ENCODE results near the gene GRB2. TPM values are rescaled to one million over a fixed set of nuclear protein-coding genes. Genes with fewer than 3 reads are reported as not detected.

The GRB2 gene
- total and polyA plus RNA-seq, 4 donors: 51.0 to 198 (median 114) TPM

DNA sequence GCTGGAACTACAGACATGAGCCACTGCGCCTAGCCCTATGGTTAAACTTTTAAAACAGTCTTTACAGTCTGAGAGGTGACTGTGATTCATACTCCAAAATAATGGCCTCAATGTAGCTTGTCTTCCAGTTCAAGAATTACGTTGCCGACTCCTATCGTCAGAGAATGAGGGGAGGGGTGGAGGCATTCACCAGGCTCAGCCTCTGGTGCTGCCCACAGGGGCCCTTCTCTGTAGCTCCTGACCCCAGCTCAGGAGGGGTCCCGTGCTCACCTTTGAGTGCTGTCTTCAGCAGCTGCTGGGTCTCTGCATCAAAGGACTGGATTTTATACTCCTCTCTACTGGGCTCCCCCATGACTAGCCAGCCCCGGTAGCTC, 135.6 kb downstream of the GRB2 start:
- Histone ChIP-seq H3K4me3 (no peak overlapping the region), H3K9me3 (ENCODE audit: control insufficient read depth in 4 of 4, insufficient read depth in 3 of 4, low read length in 3 of 4) (no peaks in the 10 kb centered on the region), H3K4me1 (ENCODE audit: control insufficient read depth in 5 of 5, insufficient read depth in 5 of 5, low read length in 5 of 5) (peaks cover 0 to 27% (median 3%) of the 10 kb centered on the region in 5 donors), H3K27me3 (ENCODE audit: control insufficient read depth in 3 of 3, insufficient read depth in 3 of 3, low read length in 2 of 3) (no peaks in the 10 kb centered on the region), H3K9ac (ENCODE audit: insufficient read depth in 1 of 2, low read length in 2 of 2) (peak overlapping the region; percentile 11 to 56), H3K27ac (ENCODE audit: low read depth in 1 of 2, low read length in 1 of 2) (peak overlapping the region; percentile 92 to 95), H3K36me3 (ENCODE audit: control insufficient read depth in 4 of 4, insufficient read depth in 4 of 4, low read length in 4 of 4) (peaks cover 3 to 20% (median 7%) of the 10 kb centered on the region in 4 donors)
- no peak for ATAC-seq (ENCODE audit: insufficient read depth, low FRiP score)
- WGBS, 2 donors: 19% methylated on average over 6 of the region's 6 CpGs
- TF ChIP-seq, protein P1, sequence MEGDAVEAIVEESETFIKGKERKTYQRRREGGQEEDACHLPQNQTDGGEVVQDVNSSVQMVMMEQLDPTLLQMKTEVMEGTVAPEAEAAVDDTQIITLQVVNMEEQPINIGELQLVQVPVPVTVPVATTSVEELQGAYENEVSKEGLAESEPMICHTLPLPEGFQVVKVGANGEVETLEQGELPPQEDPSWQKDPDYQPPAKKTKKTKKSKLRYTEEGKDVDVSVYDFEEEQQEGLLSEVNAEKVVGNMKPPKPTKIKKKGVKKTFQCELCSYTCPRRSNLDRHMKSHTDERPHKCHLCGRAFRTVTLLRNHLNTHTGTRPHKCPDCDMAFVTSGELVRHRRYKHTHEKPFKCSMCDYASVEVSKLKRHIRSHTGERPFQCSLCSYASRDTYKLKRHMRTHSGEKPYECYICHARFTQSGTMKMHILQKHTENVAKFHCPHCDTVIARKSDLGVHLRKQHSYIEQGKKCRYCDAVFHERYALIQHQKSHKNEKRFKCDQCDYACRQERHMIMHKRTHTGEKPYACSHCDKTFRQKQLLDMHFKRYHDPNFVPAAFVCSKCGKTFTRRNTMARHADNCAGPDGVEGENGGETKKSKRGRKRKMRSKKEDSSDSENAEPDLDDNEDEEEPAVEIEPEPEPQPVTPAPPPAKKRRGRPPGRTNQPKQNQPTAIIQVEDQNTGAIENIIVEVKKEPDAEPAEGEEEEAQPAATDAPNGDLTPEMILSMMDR (IDR thresholded peaks at IDR 0.05; ENCODE audit: control extremely low read depth, extremely low read depth): no peak
- DNase-seq: no peak

Small RNA genes lying within 50 kb of the gene (small RNA-seq; reads per million reads assigned to genes)
- gene MIR3678 (ENCODE audit: low replicate concordance): not detected
- not detected for gene RF00019 (ENCODE audit: low replicate concordance)
- gene RNU6-938P (ENCODE audit: low replicate concordance): not detected

Other genes with a start within 250 kb of the GRB2 start
- 100 to 1,000 TPM in 1 of 2 donors, 10 to 100 TPM in 1; 89.9 to 242 TPM for gene SUMO2, start 222.7 kb downstream of the GRB2 start, total RNA-seq
- 10 to 100 TPM; 53.6 to 88.9 TPM for gene SUMO2, start 222.7 kb downstream of the GRB2 start, polyA plus RNA-seq
- gene NUP85, start 200.0 kb downstream of the GRB2 start, total RNA-seq: 10 to 100 TPM; 46.4 to 69.5 TPM
- gene NUP85, start 200.0 kb downstream of the GRB2 start, polyA plus RNA-seq: 10 to 100 TPM; 40.4 to 45.8 TPM
- gene GGA3, start 144.1 kb downstream of the GRB2 start, total RNA-seq: 10 to 100 TPM; 22.8 to 42.4 TPM
- gene GGA3, start 144.1 kb downstream of the GRB2 start, polyA plus RNA-seq: 10 to 100 TPM; 26.4 to 35.9 TPM
- gene MRPS7, start 143.8 kb downstream of the GRB2 start, total RNA-seq: 10 to 100 TPM; 40.0 to 54.6 TPM
- 10 to 100 TPM; 46.9 to 61.7 TPM for gene MRPS7, start 143.8 kb downstream of the GRB2 start, polyA plus RNA-seq
- 10 to 100 TPM in 1 of 2 donors, 1 to 10 TPM in 1; 9.7 to 32.8 TPM for gene MIF4GD, start 134.4 kb downstream of the GRB2 start, total RNA-seq
- 10 to 100 TPM; 13.2 to 34.8 TPM for gene MIF4GD, start 134.4 kb downstream of the GRB2 start, polyA plus RNA-seq
- 10 to 100 TPM in 1 of 2 donors, 1 to 10 TPM in 1; 9.8 to 27.4 TPM for gene SLC25A19, start 116.2 kb downstream of the GRB2 start, total RNA-seq
- gene SLC25A19, start 116.2 kb downstream of the GRB2 start, polyA plus RNA-seq: 10 to 100 TPM; 22.2 to 25.7 TPM
- gene TMEM94, start 51.0 kb upstream of the GRB2 start, total RNA-seq: 10 to 100 TPM; 60.2 to 82.3 TPM
- gene TMEM94, start 51.0 kb upstream of the GRB2 start, polyA plus RNA-seq: 10 to 100 TPM; 40.0 to 46.4 TPM
- 10 to 100 TPM; 44.1 to 81.5 TPM for gene CASKIN2, start 109.9 kb upstream of the GRB2 start, total RNA-seq
- 10 to 100 TPM; 22.3 to 26.1 TPM for gene CASKIN2, start 109.9 kb upstream of the GRB2 start, polyA plus RNA-seq
- gene TSEN54, start 110.8 kb upstream of the GRB2 start, total RNA-seq: 10 to 100 TPM; 18.4 to 22.4 TPM
- gene TSEN54, start 110.8 kb upstream of the GRB2 start, polyA plus RNA-seq: 10 to 100 TPM; 20.9 to 36.5 TPM
- 100 to 1,000 TPM; 103 to 199 TPM for gene LLGL2, start 120.0 kb upstream of the GRB2 start, total RNA-seq
- gene LLGL2, start 120.0 kb upstream of the GRB2 start, polyA plus RNA-seq: 100 to 1,000 TPM in 1 of 2 donors, 10 to 100 TPM in 1; 80.5 to 195 TPM
- gene MYO15B, start 182.1 kb upstream of the GRB2 start, total RNA-seq: 100 to 1,000 TPM; 194 to 197 TPM
- 100 to 1,000 TPM in 1 of 2 donors, 10 to 100 TPM in 1; 84.5 to 141 TPM for gene MYO15B, start 182.1 kb upstream of the GRB2 start, polyA plus RNA-seq
- 1 to 10 TPM; 5.5 to 7.5 TPM for gene SMIM5, start 227.8 kb upstream of the GRB2 start, total RNA-seq
- 1 to 10 TPM; 2.2 to 2.3 TPM for gene SMIM5, start 227.8 kb upstream of the GRB2 start, polyA plus RNA-seq

Data from lung (tissue), 13 donors.